ENCODE data around the gene ME1. TPM values are rescaled to one million over a fixed set of nuclear protein-coding genes. Genes with fewer than 3 reads are reported as not detected.

Gene ME1
- total RNA-seq, 1 experiment from 2014 or later = 40.5 TPM

GRCh38 chr6:83199863-83200225 is 231.0 kb downstream of the ME1 start:
- ChIA-PET POLR2A (no interaction called here), RAD21 (ENCODE audit: low non-redundant PET in 1 of 2, low total read pairs in 2 of 2, uncharacterized antibody in 2 of 2, unreplicated experiment in 2 of 2) (no interaction called here), CTCF (interaction anchor here (1.9 kb wide), 1 partner anchor 15 kb away, joined by 5 read pairs; no protein-coding TSS in a partner anchor)
- Histone ChIP-seq H3K9me3 (ENCODE audit: control insufficient read depth in 1 of 2, insufficient read depth in 1 of 2, low read depth in 1 of 2, low read length in 2 of 2) (no peaks in the 10 kb centered on the region), H3K4me1 (ENCODE audit: control insufficient read depth in 1 of 2, insufficient read depth in 2 of 2, low read length in 2 of 2) (peaks cover 0 to 5% of the 10 kb centered on the region in 2 experiments; a peak in 1 of 4 replicates), H3K9me2 (ENCODE audit: insufficient read depth) (no peaks in the 10 kb centered on the region), H4K20me1 (ENCODE audit: insufficient read depth) (no peaks in the 10 kb centered on the region), H3K27me3 (ENCODE audit: insufficient read depth, low read length) (no peaks in the 10 kb centered on the region), H3K79me2 (ENCODE audit: insufficient read depth, low read length) (no peaks in the 10 kb centered on the region), H3K9ac (ENCODE audit: low read length) (no peak overlapping the region), H3K27ac (ENCODE audit: low read depth, low read length) (no peak overlapping the region), H3K36me3 (ENCODE audit: control insufficient read depth in 1 of 2, insufficient read depth in 2 of 2, low read length in 2 of 2) (no peaks in the 10 kb centered on the region), H3K4me2 (ENCODE audit: low read length) (no peak overlapping the region), H3K4me3 (replicated peaks in 1 of 2; ENCODE audit: low read depth in 1 of 2, low read length in 2 of 2) (no peak overlapping the region), H2AFZ (ENCODE audit: low read depth, low read length, poor library complexity, severe bottlenecking) (no peak overlapping the region)
- TF ChIP-seq EGR1 (IDR thresholded peaks at IDR 0.05; ENCODE audit: low read depth) (no peak), EZH2phosphoT487 (IDR thresholded peaks at IDR 0.05; ENCODE audit: borderline replicate concordance) (no peak), ATF3 (IDR thresholded peaks at IDR 0.05) (no peak), YY1 (IDR thresholded peaks at IDR 0.05; ENCODE audit: extremely low read depth, insufficient replicate concordance, low read depth, low read length) (no peak), SRF (IDR thresholded peaks at IDR 0.05; ENCODE audit: low read depth) (no peak), SP1 (IDR thresholded peaks at IDR 0.05; ENCODE audit: low read depth) (no peak), POLR2A (IDR thresholded peaks at IDR 0.05; ENCODE audit: borderline replicate concordance, extremely low read depth, insufficient read depth, insufficient read length) (no peak), RAD21 (IDR thresholded peaks at IDR 0.05; ENCODE audit: low read depth) (no peak), FOSL1 (IDR thresholded peaks at IDR 0.05; ENCODE audit: low read depth) (no peak)
- intact Hi-C loops (cut with micrococcal nuclease) = no loop called here
- ATAC-seq (no peak), DNase-seq (ENCODE audit: low read depth, low spot score) (no peak)
- no TSS peak for BruUV-seq (replicated peaks)

GRCh38 chr6:83199173-83199862 is 231.5 kb downstream of the ME1 start:
- ChIA-PET POLR2A (no interaction called here), CTCF (interaction anchor here (1.9 kb wide), 1 partner anchor 16 kb away, joined by 5 read pairs; no protein-coding TSS in a partner anchor), RAD21 (ENCODE audit: low non-redundant PET in 1 of 2, low total read pairs in 2 of 2, uncharacterized antibody in 2 of 2, unreplicated experiment in 2 of 2) (no interaction called here)
- Histone ChIP-seq H3K27ac (ENCODE audit: low read depth, low read length) (no peak overlapping the region), H4K20me1 (ENCODE audit: insufficient read depth) (no peaks in the 10 kb centered on the region), H3K4me3 (replicated peaks in 1 of 2; ENCODE audit: low read depth in 1 of 2, low read length in 2 of 2) (no peak overlapping the region), H3K79me2 (ENCODE audit: insufficient read depth, low read length) (no peaks in the 10 kb centered on the region), H3K4me1 (ENCODE audit: control insufficient read depth in 1 of 2, insufficient read depth in 2 of 2, low read length in 2 of 2) (peaks cover 0 to 7% of the 10 kb centered on the region in 2 experiments; a peak in 3 of 4 replicates), H3K9me2 (ENCODE audit: insufficient read depth) (no peaks in the 10 kb centered on the region), H3K9me3 (ENCODE audit: control insufficient read depth in 1 of 2, insufficient read depth in 1 of 2, low read depth in 1 of 2, low read length in 2 of 2) (no peaks in the 10 kb centered on the region), H2AFZ (ENCODE audit: low read depth, low read length, poor library complexity, severe bottlenecking) (no peak overlapping the region), H3K4me2 (ENCODE audit: low read length) (no peak overlapping the region), H3K36me3 (ENCODE audit: control insufficient read depth in 1 of 2, insufficient read depth in 2 of 2, low read length in 2 of 2) (no peaks in the 10 kb centered on the region), H3K9ac (ENCODE audit: low read length) (no peak overlapping the region), H3K27me3 (ENCODE audit: insufficient read depth, low read length) (no peaks in the 10 kb centered on the region)
- DNase-seq (ENCODE audit: low read depth, low spot score) (no peak), ATAC-seq (no peak)
- BruUV-seq (replicated peaks) = no TSS peak
- intact Hi-C loops (cut with micrococcal nuclease) = no loop called here
- TF ChIP-seq TCF7L2 (IDR thresholded peaks at IDR 0.05; ENCODE audit: borderline replicate concordance, extremely low read depth, insufficient read depth, insufficient read length) (no peak), FOSL1 (IDR thresholded peaks at IDR 0.05; ENCODE audit: low read depth) (no peak), EZH2phosphoT487 (IDR thresholded peaks at IDR 0.05; ENCODE audit: borderline replicate concordance) (no peak), ZFX (IDR thresholded peaks at IDR 0.05) (no peak), CTCF (IDR thresholded peaks at IDR 0.05 in 2 of 3, conservative IDR thresholded peaks at IDR 0.05 in 1 of 3; ENCODE audit: borderline replicate concordance in 1 of 3, insufficient read depth in 1 of 3, low read depth in 2 of 3, low read length in 2 of 3) (no peak), POLR2A (IDR thresholded peaks at IDR 0.05; ENCODE audit: borderline replicate concordance, extremely low read depth, insufficient read depth, insufficient read length) (no peak), EZH2 (IDR thresholded peaks at IDR 0.05) (no peak), POLR2AphosphoS5 (IDR thresholded peaks at IDR 0.05; ENCODE audit: low read depth, low read length) (no peak), ATF3 (IDR thresholded peaks at IDR 0.05) (no peak), SP1 (IDR thresholded peaks at IDR 0.05; ENCODE audit: low read depth) (no peak)
